GM23248 (cell line): ENCODE results near the gene ADAMTS17. TPM values are rescaled to one million over a fixed set of nuclear protein-coding genes. Genes with fewer than 3 reads are reported as not detected.

ENCODE experiments used
- DNase-seq: peaks from one replicate; pipeline ENCODE4 v3.0.0-alpha.2; 2015
- H2AFZ ChIP-seq: fragments of 200-600 bp; sonication (generic); 2 replicates; pipeline ENCODE4 v1.6.1; 2016; ENCODE audit warnings: antibody characterized with exemption
- H3F3A ChIP-seq: fragments of 200-600 bp; sonication (generic); 2 replicates; pipeline ENCODE4 v1.6.1; 2016; ENCODE audit warnings: mild to moderate bottlenecking, antibody characterized with exemption, mixed run types; ENCODE audit not compliant: insufficient read depth
- H3K27ac ChIP-seq: fragments of 200-600 bp; sonication (generic); 2 replicates; pipeline ENCODE4 v1.5.1; 2016; ENCODE audit warnings: mild to moderate bottlenecking
- H3K27me3 ChIP-seq: fragments of 200-600 bp; sonication (generic); replicated peaks from 2 replicates; pipeline ENCODE4 v1.6.1; 2016; ENCODE audit warnings: mild to moderate bottlenecking; ENCODE audit not compliant: insufficient read depth
- H3K36me3 ChIP-seq: fragments of 200-600 bp; sonication (generic); 2 replicates; pipeline ENCODE4 v1.6.1; 2016; ENCODE audit warnings: low read depth, mild to moderate bottlenecking
- H3K4me1 ChIP-seq: fragments of 200-600 bp; sonication (generic); 2 replicates; pipeline ENCODE4 v1.6.1; 2016; ENCODE audit warnings: mild to moderate bottlenecking; ENCODE audit not compliant: insufficient read depth
- H3K4me2 ChIP-seq: fragments of 200-600 bp; sonication (generic); one replicate; pipeline ENCODE4 v1.6.1; 2016; ENCODE audit warnings: mild to moderate bottlenecking; ENCODE audit not compliant: unreplicated experiment
- H3K4me3 ChIP-seq: fragments of 200-600 bp; sonication (generic); 2 replicates; pipeline ENCODE4 v1.5.1; 2016; ENCODE audit warnings: mild to moderate bottlenecking
- H3K79me2 ChIP-seq: fragments of 200-600 bp; sonication (generic); 2 replicates; pipeline ENCODE4 v1.6.1; 2016; ENCODE audit warnings: mild to moderate bottlenecking; ENCODE audit not compliant: insufficient read depth
- H3K9ac ChIP-seq: fragments of 200-600 bp; sonication (generic); 2 replicates; pipeline ENCODE4 v1.6.1; 2016; ENCODE audit warnings: mild to moderate bottlenecking
- H3K9me2 ChIP-seq: fragments of 200-600 bp; sonication (generic); 2 replicates; pipeline ENCODE4 v1.6.1; 2016; ENCODE audit warnings: mixed run types, mild to moderate bottlenecking, moderate library complexity; ENCODE audit not compliant: insufficient read depth
- H3K9me3 ChIP-seq: fragments of 200-600 bp; sonication (generic); one replicate; pipeline ENCODE4 v1.6.1; 2017; ENCODE audit warnings: low read depth
- H4K20me1 ChIP-seq: fragments of 200-600 bp; sonication (generic); 2 replicates; pipeline ENCODE4 v1.6.0; 2016; ENCODE audit not compliant: insufficient read depth
- EZH2 ChIP-seq: fragments of 200-600 bp; sonication (generic); IDR thresholded peaks from 2 replicates; pipeline ENCODE4 v1.6.1; 2018; ENCODE audit warnings: antibody characterized with exemption, mild to moderate bottlenecking; ENCODE audit not compliant: insufficient read depth, poor library complexity, severe bottlenecking
- EZH2phosphoT487 ChIP-seq: fragments of 200-600 bp; sonication (generic); IDR thresholded peaks from 2 replicates; pipeline ENCODE4 v1.6.1; 2018; ENCODE audit warnings: antibody characterized with exemption, moderate library complexity, mild to moderate bottlenecking, low read depth; ENCODE audit not compliant: insufficient read depth
- WGBS, 2 experiments: methylation state at CpG; one replicate each; pipeline ENCODE4 v1.1.6; 2015 to 2017; ENCODE audit warnings: low lambda C conversion rate in 2 of 2, low coverage in 1 of 2; ENCODE audit errors: missing lambda C conversion rate in 2 of 2; 5-methylcytosine and 5-hydroxymethylcytosine counted together
- in situ Hi-C: fragments of 300-500 bp; cut with MboI; formaldehyde crosslinking; loops from 2 replicates; pipeline ENCODE4 v1.15.0; 2020
- polyA plus RNA-seq: library from polyadenylated mRNA; unstranded; fragments of >200 nt; fragmentation: Nextera tagmentation; extraction: Ambion mirVana; gene quantifications from 2 replicates; pipeline ENCODE4 v1.2.1, GENCODE V29; 2016
- total RNA-seq: library from RNA; depleted of rRNA; stranded (reverse); fragments of >200 nt; shearing (Covaris generic); gene quantifications from 2 replicates; pipeline ENCODE4 v1.2.3, GENCODE V29; 2014

Gene ADAMTS17
- total and polyA plus RNA-seq, 2 experiments from 2014 or later, result not detected

- Histone ChIP-seq H3K9ac (no peak overlapping the region), H3K4me2 (no peak overlapping the region), H4K20me1 (no peaks in the 10 kb centered on the region), H3K27me3 (no peaks in the 10 kb centered on the region), H3K4me3 (no peak overlapping the region), H3K79me2 (no peaks in the 10 kb centered on the region), H3K9me2 (no peaks in the 10 kb centered on the region), H3K27ac (no peak overlapping the region), H3K4me1 (peaks cover 11% of the 10 kb centered on the region; the same call in 1 of the 2 replicates), H3F3A (no peaks in the 10 kb centered on the region), H3K9me3 (no peaks in the 10 kb centered on the region), H3K36me3 (no peaks in the 10 kb centered on the region), H2AFZ (no peak overlapping the region)
- in situ Hi-C loops, result no loop called here
- TF ChIP-seq EZH2, result no peak
- WGBS, 2 experiments, result 81 to 84% methylated on average over 6 of the region's 6 CpGs
- peak; percentile 23 for DNase-seq
These were observed 226.1 kb downstream of the ADAMTS17 start for GRCh38 chr15:100115711-100116090.

DNA sequence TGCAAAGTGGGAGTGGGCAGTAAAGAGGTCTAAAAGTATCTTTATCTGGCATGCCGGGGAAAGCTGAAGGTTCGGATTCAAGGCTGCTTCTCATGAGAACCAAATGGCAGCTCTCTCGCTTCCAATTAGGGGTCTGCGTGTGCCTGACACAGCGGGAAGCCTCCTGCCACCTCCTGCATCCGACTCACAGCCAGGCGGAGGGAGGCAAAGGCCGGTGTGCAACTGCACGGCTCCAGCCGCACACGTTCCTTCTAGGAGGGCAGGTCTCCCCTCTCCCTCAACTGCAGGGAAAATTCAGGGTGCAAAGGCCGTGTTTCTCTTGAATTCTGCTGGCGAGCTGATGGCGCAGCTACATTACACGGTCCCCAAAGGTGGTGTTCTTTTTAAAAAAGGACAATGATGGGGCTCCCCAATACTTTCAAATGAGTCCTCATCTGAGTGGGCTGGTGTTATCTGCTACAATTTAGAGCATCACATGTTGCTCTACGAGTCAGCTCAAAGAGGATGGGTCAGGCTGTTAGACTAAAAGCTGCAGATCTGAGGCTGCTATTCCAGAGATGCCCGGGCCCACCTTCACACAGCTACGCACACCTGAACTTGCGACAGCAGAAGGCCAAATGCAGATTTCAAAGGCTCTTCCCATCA is 226.6 kb downstream of the ADAMTS17 start:
- Histone ChIP-seq H4K20me1 (no peaks in the 10 kb centered on the region), H3K79me2 (no peaks in the 10 kb centered on the region), H3K27me3 (no peaks in the 10 kb centered on the region), H3K4me1 (peaks cover 11% of the 10 kb centered on the region; the same call in 1 of the 2 replicates), H2AFZ (no peak overlapping the region), H3K4me2 (no peak overlapping the region), H3K9ac (no peak overlapping the region), H3K9me2 (no peaks in the 10 kb centered on the region), H3K4me3 (no peak overlapping the region), H3K9me3 (no peaks in the 10 kb centered on the region), H3F3A (no peaks in the 10 kb centered on the region), H3K36me3 (no peaks in the 10 kb centered on the region), H3K27ac (no peak overlapping the region)
- in situ Hi-C loops, result no loop called here
- 73 to 75% methylated on average over 19 of the region's 19 CpGs for WGBS, 2 experiments
- no peak for DNase-seq
- no peak for TF ChIP-seq EZH2phosphoT487
- no peak for TF ChIP-seq EZH2

DNA sequence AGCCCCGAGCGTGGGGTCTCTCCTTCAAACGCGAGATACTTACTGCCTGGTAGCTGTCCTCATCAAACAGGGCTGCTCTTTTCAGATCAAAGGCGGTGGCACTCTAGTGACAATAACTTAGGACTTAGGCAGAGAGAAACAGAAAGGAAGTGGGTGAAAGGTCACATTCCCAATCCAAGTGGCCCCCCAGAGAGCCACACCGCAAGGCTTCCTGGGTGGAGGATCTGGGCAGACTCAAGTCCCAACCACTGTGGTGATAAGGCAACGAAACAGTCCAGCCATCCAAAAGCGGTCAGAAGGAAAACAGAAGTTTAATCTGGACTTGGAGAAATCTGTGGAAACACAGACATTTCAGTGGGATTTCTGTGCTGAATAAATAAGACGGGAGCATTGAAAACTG is 227.2 kb downstream of the ADAMTS17 start:
- in situ Hi-C loops, result no loop called here

GRCh38 chr15:100114100-100114499 is 227.7 kb downstream of the ADAMTS17 start:
- no peak overlapping the region for H3K27ac ChIP-seq
- H3F3A ChIP-seq, result no peaks in the 10 kb centered on the region
- H3K4me2 ChIP-seq, result no peak overlapping the region
- no peaks in the 10 kb centered on the region for H4K20me1 ChIP-seq
- in situ Hi-C loops, result no loop called here
- H3K4me1 ChIP-seq, result peaks cover 11% of the 10 kb centered on the region; the same call in 1 of the 2 replicates
- no peaks in the 10 kb centered on the region for H3K27me3 ChIP-seq
- no peak overlapping the region for H2AFZ ChIP-seq
- H3K9me2 ChIP-seq, result no peaks in the 10 kb centered on the region
- TF ChIP-seq EZH2, result no peak
- TF ChIP-seq EZH2phosphoT487, result no peak
- no peak overlapping the region for H3K4me3 ChIP-seq
- no peaks in the 10 kb centered on the region for H3K36me3 ChIP-seq
- 35 to 50% methylated on average over 8 of the region's 8 CpGs for WGBS, 2 experiments
- no peak overlapping the region for H3K9ac ChIP-seq
- DNase-seq, result peak; percentile 70
- no peaks in the 10 kb centered on the region for H3K9me3 ChIP-seq
- no peaks in the 10 kb centered on the region for H3K79me2 ChIP-seq

More for the DNA sequence above, 227.2 kb downstream of the ADAMTS17 start:
- Histone ChIP-seq H3K36me3 (no peaks in the 10 kb centered on the region), H3K79me2 (no peaks in the 10 kb centered on the region), H3K9me2 (no peaks in the 10 kb centered on the region), H3K4me2 (no peak overlapping the region), H3K9me3 (no peaks in the 10 kb centered on the region), H3K27ac (no peak overlapping the region), H3K4me3 (no peak overlapping the region), H3F3A (no peaks in the 10 kb centered on the region), H3K27me3 (no peaks in the 10 kb centered on the region), H3K9ac (no peak overlapping the region), H4K20me1 (no peaks in the 10 kb centered on the region), H2AFZ (no peak overlapping the region), H3K4me1 (peaks cover 11% of the 10 kb centered on the region; the same call in 1 of the 2 replicates)
- 62 to 65% methylated on average over 9 of the region's 9 CpGs for WGBS, 2 experiments
- TF ChIP-seq EZH2, result no peak
- TF ChIP-seq EZH2phosphoT487, result no peak
- no peak for DNase-seq
